BE2C (cell line): Measurements from ENCODE around the gene SIGLEC5. TPM values are rescaled to one million over a fixed set of nuclear protein-coding genes. Genes with fewer than 3 reads are reported as not detected.
A peak's percentile ranks its signal among the peaks of the same experiment; 100 is the strongest.
"Not testable (repeated sequence)": the region's sequence is repeated elsewhere in the genome, so short reads cannot be mapped to it uniquely, and the experiment has no call there.

Experiments used
- DNase-seq: peaks from one replicate; pipeline ENCODE4 v3.0.0-alpha.2; 2020
- H3K27me3 ChIP-seq: fragments of 250-450 bp; sonication (Bioruptor Pico); 2 replicates; pipeline ENCODE4 v1.5.1; 2020; ENCODE audit warnings: mild to moderate bottlenecking
- H3K36me3 ChIP-seq: fragments of 250-450 bp; sonication (Bioruptor Pico); 2 replicates; pipeline ENCODE4 v1.5.1; 2020; ENCODE audit warnings: mild to moderate bottlenecking
- H3K4me1 ChIP-seq: fragments of 250-450 bp; sonication (Bioruptor Pico); 2 replicates; pipeline ENCODE4 v1.5.1; 2020
- H3K4me3 ChIP-seq: 2 replicates; pipeline ENCODE4 v1.5.1; 2011; ENCODE audit warnings: low read depth, low read length
- H3K9me3 ChIP-seq: fragments of 250-450 bp; sonication (Bioruptor Pico); 2 replicates; pipeline ENCODE4 v1.5.1; 2020
- CTCF ChIP-seq: IDR thresholded peaks from 2 replicates; pipeline ENCODE4 v1.5.1; 2012; ENCODE audit warnings: mild to moderate bottlenecking, low read depth, low read length
- polyA plus RNA-seq: library from polyadenylated mRNA; unstranded; fragments of >200 nt; gene quantifications from one replicate; pipeline ENCODE4 v1.2.1, GENCODE V29; 2012; ENCODE audit warnings: low read depth, missing spikeins; ENCODE audit not compliant: insufficient read length, insufficient read depth

The SIGLEC5 gene
- not detected for polyA plus RNA-seq

GRCh38 chr19:51630315-51630714 is at the start of gene SIGLEC5:
SIGLEC5 (minus strand) TSS chr19:51630401; CDS start chr19:51630335, 66 bp downstream.
- H3K4me3 ChIP-seq, H3K4me1 ChIP-seq, DNase-seq, H3K9me3 ChIP-seq, H3K36me3 ChIP-seq: not testable (repeated sequence)
- peaks cover 48% of the 10 kb centered on the region for H3K27me3 ChIP-seq

GRCh38 chr19:51676566-51677083 is 46.4 kb upstream of the SIGLEC5 start:
- Histone ChIP-seq H3K4me1 (no peaks in the 10 kb centered on the region), H3K4me3 (no peak overlapping the region), H3K36me3 (no peaks in the 10 kb centered on the region), H3K27me3 (no peaks in the 10 kb centered on the region), H3K9me3 (peaks cover 2% of the 10 kb centered on the region; the same call in 1 of the 2 replicates)
- DNase-seq = no peak
- TF ChIP-seq CTCF = no peak

- not testable (repeated sequence) for H3K27me3 ChIP-seq
Measured at GRCh38 chr19:51675911-51676565, 45.8 kb upstream of the SIGLEC5 start.

GRCh38 chr19:51668216-51668615 is 38.0 kb upstream of the SIGLEC5 start:
- Histone ChIP-seq H3K4me3 (no peak overlapping the region), H3K9me3 (no peaks in the 10 kb centered on the region), H3K27me3 (peaks cover 9% of the 10 kb centered on the region), H3K36me3 (no peaks in the 10 kb centered on the region), H3K4me1 (no peaks in the 10 kb centered on the region)
- no peak for DNase-seq
- no peak for TF ChIP-seq CTCF

More at GRCh38 chr19:51675911-51676565, 45.8 kb upstream of the SIGLEC5 start:
- H3K4me1 ChIP-seq, H3K4me3 ChIP-seq, H3K9me3 ChIP-seq, H3K36me3 ChIP-seq, DNase-seq: not testable (repeated sequence)
- peak; percentile 52 for TF ChIP-seq CTCF

GRCh38 chr19:51664997-51665396 is 34.8 kb upstream of the SIGLEC5 start:
- peaks cover 9% of the 10 kb centered on the region for H3K27me3 ChIP-seq
- TF ChIP-seq CTCF = no peak
- H3K36me3 ChIP-seq = no peaks in the 10 kb centered on the region
- no peaks in the 10 kb centered on the region for H3K9me3 ChIP-seq
- no peaks in the 10 kb centered on the region for H3K4me1 ChIP-seq
- no peak overlapping the region for H3K4me3 ChIP-seq
- DNase-seq = no peak

GRCh38 chr19:51664131-51664530 is 33.9 kb upstream of the SIGLEC5 start:
- Histone ChIP-seq H3K27me3 (peaks cover 9% of the 10 kb centered on the region), H3K36me3 (no peaks in the 10 kb centered on the region), H3K9me3 (no peaks in the 10 kb centered on the region), H3K4me1 (no peaks in the 10 kb centered on the region), H3K4me3 (no peak overlapping the region)
- no peak for TF ChIP-seq CTCF
- no peak for DNase-seq
